Lower lobe of right lung (tissue), 2 donors: ENCODE results near the gene HDAC4. TPM values are rescaled to one million over a fixed set of nuclear protein-coding genes. Genes with fewer than 3 reads are reported as not detected.

Experiments used
- ATAC-seq, 2 donors: fragments of 200-7000 bp; cut with Tn5 transposase; one replicate each; pipeline ENCODE4 v1.9.1; 2020 to 2022; ENCODE audit warnings: mild to moderate bottlenecking in 2 of 2, moderate library complexity in 2 of 2
- DNase-seq: peaks from one replicate; pipeline ENCODE4 v3.0.0-alpha.2; 2020
- H3K27ac ChIP-seq: fragments of 200-600 bp; one replicate; pipeline ENCODE4 v1.8.0; 2022
- H3K27me3 ChIP-seq: fragments of 200-600 bp; one replicate; pipeline ENCODE4 v1.8.0; 2022; ENCODE audit warnings: low read depth
- H3K36me3 ChIP-seq: fragments of 200-600 bp; one replicate; pipeline ENCODE4 v1.8.0; 2022; ENCODE audit warnings: mild to moderate bottlenecking
- H3K4me1 ChIP-seq: fragments of 200-600 bp; one replicate; pipeline ENCODE4 v1.8.0; 2022
- H3K4me3 ChIP-seq: fragments of 200-600 bp; one replicate; pipeline ENCODE4 v1.8.0; 2022; ENCODE audit warnings: mild to moderate bottlenecking
- H3K9me3 ChIP-seq: fragments of 200-600 bp; one replicate; pipeline ENCODE4 v1.8.0; 2022
- CTCF ChIP-seq: fragments of 200-600 bp; IDR thresholded peaks from one replicate; pipeline ENCODE4 v1.8.0; 2022; ENCODE audit warnings: antibody characterized with exemption, mild to moderate bottlenecking
- intact Hi-C: fragments of 100-400 bp; cut with DNase I; formaldehyde crosslinking; loops from one replicate; pipeline ENCODE4 v1.11.0; 2022
- total RNA-seq: library from RNA; stranded (reverse); fragmentation: NEBNext Ultra II Directional; extraction: Animal tissue kit (Norgen Biotek cat#: 25700); gene quantifications from one replicate; pipeline ENCODE4 v1.2.1, GENCODE V29; 2021
- donor health status: DM: no; HTN: yes; CAD: no; lungs with severe emphysema.

Gene HDAC4
- total RNA-seq, 1 donor from 2014 or later, result 44.9 TPM

- DNase-seq, result no peak
- H3K36me3 ChIP-seq, result peaks cover 63% of the 10 kb centered on the region
Measured at GRCh38 chr2:239182981-239183791, 217.6 kb downstream of the HDAC4 start.

GRCh38 chr2:239181903-239182581 is 218.8 kb downstream of the HDAC4 start:
- H3K36me3 ChIP-seq, result peaks cover 52% of the 10 kb centered on the region
- no peaks in the 10 kb centered on the region for H3K4me1 ChIP-seq
- no peak overlapping the region for H3K4me3 ChIP-seq
- H3K27ac ChIP-seq, result no peak overlapping the region
- no peaks in the 10 kb centered on the region for H3K27me3 ChIP-seq
- no peak for DNase-seq
- no peak for TF ChIP-seq CTCF
- ATAC-seq, result no peak
- intact Hi-C loops, result no loop called here
- no peaks in the 10 kb centered on the region for H3K9me3 ChIP-seq

More at GRCh38 chr2:239182981-239183791, 217.6 kb downstream of the HDAC4 start:
- Histone ChIP-seq H3K27ac (no peak overlapping the region), H3K27me3 (no peaks in the 10 kb centered on the region), H3K9me3 (no peaks in the 10 kb centered on the region), H3K4me1 (no peaks in the 10 kb centered on the region), H3K4me3 (no peak overlapping the region)
- no peak for TF ChIP-seq CTCF
- intact Hi-C loops, result no loop called here
- no peak for ATAC-seq

- ATAC-seq (no peak), DNase-seq (no peak)
- H3K36me3 ChIP-seq, result peaks cover 48% of the 10 kb centered on the region
Measured at GRCh38 chr2:239181074-239181902, 219.5 kb downstream of the HDAC4 start.

GRCh38 chr2:239180526-239181073 is 220.2 kb downstream of the HDAC4 start:
- Histone ChIP-seq H3K9me3 (no peaks in the 10 kb centered on the region), H3K4me1 (no peaks in the 10 kb centered on the region), H3K36me3 (peaks cover 45% of the 10 kb centered on the region), H3K4me3 (no peak overlapping the region), H3K27me3 (no peaks in the 10 kb centered on the region), H3K27ac (no peak overlapping the region)
- DNase-seq (no peak), ATAC-seq (no peak)
- no peak for TF ChIP-seq CTCF
- intact Hi-C loops, result no loop called here

More at GRCh38 chr2:239181074-239181902, 219.5 kb downstream of the HDAC4 start:
- TF ChIP-seq CTCF, result no peak
- intact Hi-C loops, result no loop called here
- Histone ChIP-seq H3K9me3 (no peaks in the 10 kb centered on the region), H3K27me3 (no peaks in the 10 kb centered on the region), H3K4me3 (no peak overlapping the region), H3K4me1 (no peaks in the 10 kb centered on the region), H3K27ac (no peak overlapping the region)

GRCh38 chr2:239179851-239180371 is 220.9 kb downstream of the HDAC4 start:
- Histone ChIP-seq H3K36me3 (peaks cover 46% of the 10 kb centered on the region), H3K4me1 (no peaks in the 10 kb centered on the region), H3K4me3 (no peak overlapping the region), H3K27me3 (no peaks in the 10 kb centered on the region), H3K27ac (no peak overlapping the region), H3K9me3 (no peaks in the 10 kb centered on the region)
- DNase-seq, result no peak
- intact Hi-C loops, result no loop called here
- no peak for ATAC-seq
- TF ChIP-seq CTCF, result no peak
